Spleen (tissue), 11 donors: ENCODE data around the gene WNT9A. TPM values are rescaled to one million over a fixed set of nuclear protein-coding genes. Genes with fewer than 3 reads are reported as not detected.

Experiments
- DNase-seq: peaks from one replicate; pipeline ENCODE4 v3.0.0-alpha.2; 2020
- H3K27ac ChIP-seq, 8 donors: fragments of 200-600 bp; sonication (generic) in 7 of 8; 1 replicate in 4 of 8; 2 replicates in 4 of 8; pipeline versions ENCODE4 v1.5.0 to v1.8.0; 2016 to 2021; ENCODE audit warnings: inconsistent platforms in 4 of 8, mild to moderate bottlenecking in 4 of 8, moderate library complexity in 1 of 8
- H3K27me3 ChIP-seq, 7 donors: fragments of 200-600 bp; sonication (generic) in 6 of 7; replicated peaks in 1 of 7; 1 replicate in 4 of 7; 2 replicates in 3 of 7; pipeline versions ENCODE4 v1.5.0 to v1.8.0; 2016 to 2021; ENCODE audit warnings: inconsistent platforms in 3 of 7, mild to moderate bottlenecking in 1 of 7
- H3K36me3 ChIP-seq, 6 donors: fragments of 200-600 bp; sonication (generic) in 5 of 6; 1 replicate in 4 of 6; 2 replicates in 2 of 6; pipeline versions ENCODE4 v1.5.0 to v1.8.0; 2016 to 2021; ENCODE audit warnings: inconsistent platforms in 2 of 6
- H3K4me1 ChIP-seq, 6 donors: fragments of 200-600 bp; sonication (generic) in 5 of 6; 1 replicate in 3 of 6; 2 replicates in 3 of 6; pipeline versions ENCODE4 v1.5.0 to v1.8.0; 2016 to 2021; ENCODE audit warnings: inconsistent platforms in 3 of 6
- H3K4me3 ChIP-seq, 8 donors: fragments of 200-600 bp; sonication (generic) in 7 of 8; 1 replicate in 4 of 8; 2 replicates in 4 of 8; pipeline versions ENCODE4 v1.5.0 to v1.8.0; 2016 to 2021; ENCODE audit warnings: inconsistent platforms in 4 of 8, mild to moderate bottlenecking in 4 of 8, moderate library complexity in 2 of 8
- H3K9me3 ChIP-seq, 8 donors: fragments of 200-600 bp; sonication (generic) in 7 of 8; 1 replicate in 4 of 8; 2 replicates in 4 of 8; pipeline versions ENCODE4 v1.5.0 to v1.8.0; 2016 to 2021; ENCODE audit warnings: inconsistent platforms in 4 of 8
- CTCF ChIP-seq, 11 experiments: fragments of 200-600 bp in 7 of 11; fragments of 450-650 bp in 4 of 11; sonication (generic) in 4 of 11; IDR thresholded peaks in 8 of 11; conservative IDR thresholded peaks in 3 of 11; 1 replicate in 7 of 11; 2 replicates in 4 of 11; pipeline versions ENCODE4 v1.4.0 to v1.8.0; 2016 to 2021; ENCODE audit warnings: antibody characterized with exemption in 11 of 11, inconsistent platforms in 4 of 11, mild to moderate bottlenecking in 1 of 11
- POLR2A ChIP-seq, 3 donors: fragments of 450-650 bp; IDR thresholded peaks; one replicate each; pipeline ENCODE4 v1.5.1; 2017; ENCODE audit warnings: antibody characterized with exemption in 3 of 3, mild to moderate bottlenecking in 1 of 3
- POLR2AphosphoS5 ChIP-seq, 3 donors: sonication (generic); formaldehyde crosslinking; IDR thresholded peaks; one replicate each; pipeline ENCODE4 v1.5.1; 2017; ENCODE audit warnings: antibody characterized with exemption in 3 of 3
- WGBS, 5 donors: extraction: QIAGEN DNeasy Blood & Tissue Kit in 3 of 5; methylation state at CpG; one replicate each; pipeline versions ENCODE4 v1.1.5 to v1.1.7; 2013 to 2018; 5-methylcytosine and 5-hydroxymethylcytosine counted together
- intact Hi-C: fragments of 100-400 bp; cut with DNase I; formaldehyde crosslinking; loops from one replicate; pipeline ENCODE4 v1.15.0; 2023; ENCODE audit warnings: low total_unique reads
- polyA plus RNA-seq, 3 donors: library from polyadenylated mRNA; stranded (reverse); fragments of 200-250 nt; gene quantifications; one replicate each; pipeline ENCODE4 v1.2.1, GENCODE V29; 2013
- total RNA-seq, 7 donors: library from RNA; depleted of rRNA in 3 of 7; stranded (reverse); fragments of >200 nt in 3 of 7; fragmentation: NEBNext Ultra II Directional in 4 of 7; extraction: Animal tissue kit (Norgen Biotek cat#: 25700) in 4 of 7; gene quantifications; one replicate each; pipeline versions ENCODE4 v1.1.0 to v1.2.1, GENCODE V29; 2016 to 2021
- donor health status: healthy with polysubstance abuse.
- donor health status: DM: no; HTN: no; CAD: no; lungs with moderate emphysema.
- donor health status: DM: no; HTN: no; CAD: no.
- donor health status: Bipolar disorder and iron deficiency.
- donor health status: healthy.
- donor health status: DM: no; HTN: no; CAD: no.
- donor health status: DM: yes; HTN: yes; CAD: no.

The WNT9A gene
- total and polyA plus RNA-seq, 10 donors, result 0.08 to 3.6 (median 0.77) TPM

GRCh38 chr1:227895828-227896685 lies 51.7 kb downstream of the WNT9A start:
- peak; percentile 74 for DNase-seq
- Histone ChIP-seq H3K4me1 (no peaks in the 10 kb centered on the region), H3K27me3 (no peaks in the 10 kb centered on the region), H3K9me3 (no peaks in the 10 kb centered on the region), H3K36me3 (no peaks in the 10 kb centered on the region), H3K27ac (no peak overlapping the region), H3K4me3 (no peak overlapping the region)
- WGBS, 5 donors, result 87 to 90% (median 89%) methylated on average over 20 to 24 of the region's 24 CpGs
- intact Hi-C loops, result no loop called here
- TF ChIP-seq POLR2AphosphoS5 (IDR thresholded peaks at IDR 0.05), result no peak
- no peak for TF ChIP-seq POLR2A (IDR thresholded peaks at IDR 0.05)
- TF ChIP-seq CTCF (IDR thresholded peaks at IDR 0.05 in 8 of 11, conservative IDR thresholded peaks at IDR 0.05 in 3 of 11), result no peak

GRCh38 chr1:227894831-227895451 lies 52.8 kb downstream of the WNT9A start:
- Histone ChIP-seq H3K4me3 (no peak overlapping the region), H3K36me3 (no peaks in the 10 kb centered on the region), H3K9me3 (no peaks in the 10 kb centered on the region), H3K27me3 (no peaks in the 10 kb centered on the region), H3K4me1 (no peaks in the 10 kb centered on the region), H3K27ac (no peak overlapping the region)
- no peak for DNase-seq
- intact Hi-C loops, result no loop called here
- TF ChIP-seq POLR2AphosphoS5 (IDR thresholded peaks at IDR 0.05), result no peak
- no peak for TF ChIP-seq CTCF (IDR thresholded peaks at IDR 0.05 in 8 of 11, conservative IDR thresholded peaks at IDR 0.05 in 3 of 11)
- TF ChIP-seq POLR2A (IDR thresholded peaks at IDR 0.05), result no peak
- 87 to 94% (median 93%) methylated on average over 10 to 12 of the region's 12 CpGs for WGBS, 5 donors

- Histone ChIP-seq H3K27me3 (no peaks in the 10 kb centered on the region), H3K27ac (no peak overlapping the region), H3K4me1 (no peaks in the 10 kb centered on the region), H3K36me3 (no peaks in the 10 kb centered on the region), H3K4me3 (no peak overlapping the region), H3K9me3 (no peaks in the 10 kb centered on the region)
- no peak for DNase-seq
- intact Hi-C loops, result no loop called here
- no peak for TF ChIP-seq POLR2A (IDR thresholded peaks at IDR 0.05)
- no peak for TF ChIP-seq CTCF (IDR thresholded peaks at IDR 0.05 in 8 of 11, conservative IDR thresholded peaks at IDR 0.05 in 3 of 11)
- TF ChIP-seq POLR2AphosphoS5 (IDR thresholded peaks at IDR 0.05), result no peak
- WGBS, 5 donors, result 87 to 91% (median 89%) methylated on average over 19 to 27 of the region's 27 CpGs
Observed at GRCh38 chr1:227893949-227894721, 53.6 kb downstream of the WNT9A start.
